Glutamatergic neuron (in vitro differentiated cells): ENCODE measurements around the gene P2RY11. TPM values are rescaled to one million over a fixed set of nuclear protein-coding genes. Genes with fewer than 3 reads are reported as not detected.

ENCODE experiments used
- DNase-seq: peaks from one replicate; pipeline ENCODE4 v3.0.0; 2022
- H3K27ac Mint-ChIP-seq: one replicate; pipeline ENCODE4 v1.8.0; 2020; ENCODE audit warnings: mild to moderate bottlenecking, mixed read lengths, inconsistent platforms; ENCODE audit not compliant: unreplicated experiment
- H3K27me3 Mint-ChIP-seq: one replicate; pipeline ENCODE4 v1.8.0; 2020; ENCODE audit warnings: mild to moderate bottlenecking, moderate library complexity, mixed read lengths, inconsistent platforms; ENCODE audit not compliant: unreplicated experiment
- H3K36me3 Mint-ChIP-seq: one replicate; pipeline ENCODE4 v1.8.0; 2020; ENCODE audit warnings: mild to moderate bottlenecking, mixed read lengths, inconsistent platforms; ENCODE audit not compliant: unreplicated experiment
- H3K4me1 Mint-ChIP-seq: one replicate; pipeline ENCODE4 v1.8.0; 2020; ENCODE audit warnings: mild to moderate bottlenecking, low read depth, mixed read lengths, inconsistent platforms; ENCODE audit not compliant: unreplicated experiment
- H3K4me3 Mint-ChIP-seq: one replicate; pipeline ENCODE4 v1.8.0; 2020; ENCODE audit warnings: mild to moderate bottlenecking, mixed read lengths, inconsistent platforms; ENCODE audit not compliant: unreplicated experiment
- H3K9me3 Mint-ChIP-seq: one replicate; pipeline ENCODE4 v1.8.0; 2020; ENCODE audit warnings: mild to moderate bottlenecking, moderate library complexity, mixed read lengths, inconsistent platforms; ENCODE audit not compliant: unreplicated experiment
- CTCF ChIP-seq: fragments of 200-600 bp; sonication (generic); IDR thresholded peaks from one replicate; pipeline ENCODE4 v1.5.0; 2021; ENCODE audit not compliant: partially characterized antibody, unreplicated experiment
- total RNA-seq: library from RNA; stranded (reverse); fragmentation: NEBNext Ultra II Directional; extraction: Animal tissue kit (Norgen Biotek cat#: 25700); gene quantifications from one replicate; pipeline ENCODE4 v1.2.1, GENCODE V29; 2021; ENCODE audit not compliant: unreplicated experiment

The P2RY11 gene
- total RNA-seq, 1 donor from 2014 or later = 21.6 TPM

GRCh38 chr19:10122045-10122444 lies 10.6 kb downstream of the P2RY11 start:
- no peak for TF ChIP-seq CTCF
- peaks cover 3% of the 10 kb centered on the region for H3K4me1 Mint-ChIP-seq
- H3K9me3 Mint-ChIP-seq = peaks cover 3% of the 10 kb centered on the region
- DNase-seq = no peak
- no peak overlapping the region for H3K27ac Mint-ChIP-seq
- peaks cover 2% of the 10 kb centered on the region for H3K27me3 Mint-ChIP-seq
- H3K4me3 Mint-ChIP-seq = no peak overlapping the region
- H3K36me3 Mint-ChIP-seq = no peaks in the 10 kb centered on the region

GRCh38 chr19:10124429-10124828 lies 12.9 kb downstream of the P2RY11 start:
- TF ChIP-seq CTCF = no peak
- Mint-ChIP-seq H3K4me1 (no peaks in the 10 kb centered on the region), H3K27ac (no peak overlapping the region), H3K27me3 (peaks cover 2% of the 10 kb centered on the region), H3K4me3 (no peak overlapping the region), H3K9me3 (peaks cover 3% of the 10 kb centered on the region), H3K36me3 (no peaks in the 10 kb centered on the region)
- DNase-seq = no peak

GRCh38 chr19:10126213-10126639 lies 14.7 kb downstream of the P2RY11 start:
- H3K36me3 Mint-ChIP-seq = no peaks in the 10 kb centered on the region
- no peaks in the 10 kb centered on the region for H3K4me1 Mint-ChIP-seq
- no peak overlapping the region for H3K4me3 Mint-ChIP-seq
- peaks cover 2% of the 10 kb centered on the region for H3K27me3 Mint-ChIP-seq
- no peak for TF ChIP-seq CTCF
- H3K9me3 Mint-ChIP-seq = peaks cover 2% of the 10 kb centered on the region
- DNase-seq = no peak
- no peak overlapping the region for H3K27ac Mint-ChIP-seq

GRCh38 chr19:10132905-10133304 lies 21.4 kb downstream of the P2RY11 start:
- Mint-ChIP-seq H3K36me3 (peaks cover 6% of the 10 kb centered on the region), H3K27me3 (peaks cover 5% of the 10 kb centered on the region), H3K9me3 (peaks cover 2% of the 10 kb centered on the region), H3K4me1 (peaks cover 2% of the 10 kb centered on the region), H3K4me3 (no peak overlapping the region), H3K27ac (no peak overlapping the region)
- no peak for DNase-seq
- TF ChIP-seq CTCF = no peak

- H3K27me3 Mint-ChIP-seq = peaks cover 7% of the 10 kb centered on the region
- H3K36me3 Mint-ChIP-seq = peaks cover 6% of the 10 kb centered on the region
- H3K4me1 Mint-ChIP-seq = peaks cover 2% of the 10 kb centered on the region
- no peak overlapping the region for H3K4me3 Mint-ChIP-seq
- H3K27ac Mint-ChIP-seq = no peak overlapping the region
- peak; percentile 50 for DNase-seq
- TF ChIP-seq CTCF = no peak
- H3K9me3 Mint-ChIP-seq = peaks cover 3% of the 10 kb centered on the region
Measured at GRCh38 chr19:10133596-10133995, 22.1 kb downstream of the P2RY11 start.
